GM21526 (cell line): ENCODE results near the gene GANC.
"Not testable (repeated sequence)": the region's sequence is repeated elsewhere in the genome, so short reads cannot be mapped to it uniquely, and the experiment has no call there.

Experiments
- ATAC-seq: cut with Tn5 transposase; IDR thresholded peaks from one replicate; pipeline ENCODE4 v1.9.1; 2021; ENCODE audit warnings: moderate library complexity; ENCODE audit not compliant: unreplicated experiment, low FRiP score

GANC gene, protein sequence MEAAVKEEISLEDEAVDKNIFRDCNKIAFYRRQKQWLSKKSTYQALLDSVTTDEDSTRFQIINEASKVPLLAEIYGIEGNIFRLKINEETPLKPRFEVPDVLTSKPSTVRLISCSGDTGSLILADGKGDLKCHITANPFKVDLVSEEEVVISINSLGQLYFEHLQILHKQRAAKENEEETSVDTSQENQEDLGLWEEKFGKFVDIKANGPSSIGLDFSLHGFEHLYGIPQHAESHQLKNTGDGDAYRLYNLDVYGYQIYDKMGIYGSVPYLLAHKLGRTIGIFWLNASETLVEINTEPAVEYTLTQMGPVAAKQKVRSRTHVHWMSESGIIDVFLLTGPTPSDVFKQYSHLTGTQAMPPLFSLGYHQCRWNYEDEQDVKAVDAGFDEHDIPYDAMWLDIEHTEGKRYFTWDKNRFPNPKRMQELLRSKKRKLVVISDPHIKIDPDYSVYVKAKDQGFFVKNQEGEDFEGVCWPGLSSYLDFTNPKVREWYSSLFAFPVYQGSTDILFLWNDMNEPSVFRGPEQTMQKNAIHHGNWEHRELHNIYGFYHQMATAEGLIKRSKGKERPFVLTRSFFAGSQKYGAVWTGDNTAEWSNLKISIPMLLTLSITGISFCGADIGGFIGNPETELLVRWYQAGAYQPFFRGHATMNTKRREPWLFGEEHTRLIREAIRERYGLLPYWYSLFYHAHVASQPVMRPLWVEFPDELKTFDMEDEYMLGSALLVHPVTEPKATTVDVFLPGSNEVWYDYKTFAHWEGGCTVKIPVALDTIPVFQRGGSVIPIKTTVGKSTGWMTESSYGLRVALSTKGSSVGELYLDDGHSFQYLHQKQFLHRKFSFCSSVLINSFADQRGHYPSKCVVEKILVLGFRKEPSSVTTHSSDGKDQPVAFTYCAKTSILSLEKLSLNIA (N-terminal part only)

DNA sequence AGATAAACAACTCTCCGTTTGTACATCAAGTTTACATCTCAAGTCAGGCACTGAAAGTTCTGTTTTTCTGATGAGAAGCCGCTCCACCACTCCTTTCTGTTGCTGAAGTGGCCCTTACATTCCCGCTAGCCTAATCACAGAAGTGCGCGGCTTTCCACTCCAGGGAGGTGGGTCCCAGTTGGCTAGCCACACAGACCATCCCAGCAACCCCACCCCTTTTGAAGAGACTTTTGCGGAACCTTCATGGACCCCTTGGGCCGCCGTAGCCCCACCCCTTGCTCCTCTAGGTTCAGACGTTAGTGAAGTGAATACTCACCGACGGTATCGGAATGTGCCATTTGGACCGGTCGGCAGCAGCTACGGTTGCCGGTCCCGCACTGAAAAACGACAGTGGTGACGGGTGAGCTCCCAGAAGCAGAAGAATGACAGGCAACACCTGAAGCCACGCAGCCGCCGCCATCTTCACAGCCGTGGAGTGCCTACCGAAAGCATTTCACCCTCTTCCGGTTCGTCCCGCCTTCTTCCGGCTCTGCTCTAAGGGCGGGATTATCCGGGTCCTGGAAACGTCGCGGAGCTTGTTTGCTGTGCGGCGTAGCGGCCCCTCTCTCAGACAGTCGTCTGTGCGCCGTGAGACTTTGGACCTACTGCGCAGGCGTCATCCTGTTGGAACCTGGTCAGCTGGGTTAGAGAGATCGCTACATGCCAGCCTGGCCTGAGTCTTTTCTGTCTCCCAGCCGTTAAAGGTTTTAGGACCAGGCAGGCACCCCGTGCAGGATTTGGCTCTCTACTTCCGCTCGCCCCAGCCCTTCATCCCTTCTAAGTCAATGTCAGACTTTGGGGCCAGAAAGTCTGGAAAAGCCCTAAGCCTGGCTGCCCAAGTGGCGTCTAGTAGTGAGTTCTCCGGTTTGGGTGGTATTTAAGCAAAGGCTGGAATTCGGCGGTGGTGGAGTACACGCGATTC, at the start of gene GANC, which contains the start of gene TMEM87A:
GANC (plus strand) TSS at position 263 of the 961 bp plus-strand sequence. CDS start 1,281 bp downstream, outside the sequence.
TMEM87A (minus strand) TSS at position 495 of the 961 bp plus-strand sequence; CDS start at position 460, 35 bp downstream.
- ATAC-seq: peak; percentile 83

DNA sequence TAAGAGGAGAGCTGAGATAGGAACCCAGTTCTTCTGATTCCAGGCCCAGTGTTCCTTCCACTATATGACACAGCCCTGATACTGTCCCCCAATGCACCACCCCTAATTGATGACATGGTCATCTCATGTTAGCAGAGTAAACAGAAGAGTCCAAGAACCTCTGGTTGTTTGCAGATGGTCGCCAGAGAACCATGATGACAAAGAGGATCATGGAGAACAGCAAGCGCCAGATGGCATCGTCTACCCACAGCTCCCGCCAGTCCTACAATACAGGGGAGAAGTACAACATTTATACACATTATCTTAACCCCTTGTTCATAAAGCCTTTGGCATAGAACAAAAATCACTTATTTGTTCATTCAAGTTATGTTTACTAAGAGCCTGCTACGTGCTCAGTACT, 46.4 kb upstream of the GANC start:
- no peak for ATAC-seq

DNA sequence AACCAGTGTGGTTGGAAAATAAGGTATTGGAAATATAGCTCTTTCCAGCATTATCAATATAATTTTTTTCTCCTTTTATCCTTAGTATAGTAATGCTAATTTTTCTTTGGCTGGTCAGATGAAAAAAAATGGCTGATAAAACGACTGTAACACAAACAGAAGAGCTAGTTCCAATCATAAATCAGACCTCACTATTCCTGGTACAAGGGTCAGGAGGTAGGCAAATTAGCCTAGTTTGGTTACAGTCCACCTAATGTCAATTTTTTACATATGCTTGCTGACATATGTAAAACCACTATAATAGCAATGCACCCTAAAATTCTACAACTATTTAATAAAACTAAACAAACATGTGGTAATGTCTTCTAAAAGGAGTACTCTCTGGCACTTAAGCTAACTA, 45.0 kb upstream of the GANC start:
- ATAC-seq: no peak

DNA sequence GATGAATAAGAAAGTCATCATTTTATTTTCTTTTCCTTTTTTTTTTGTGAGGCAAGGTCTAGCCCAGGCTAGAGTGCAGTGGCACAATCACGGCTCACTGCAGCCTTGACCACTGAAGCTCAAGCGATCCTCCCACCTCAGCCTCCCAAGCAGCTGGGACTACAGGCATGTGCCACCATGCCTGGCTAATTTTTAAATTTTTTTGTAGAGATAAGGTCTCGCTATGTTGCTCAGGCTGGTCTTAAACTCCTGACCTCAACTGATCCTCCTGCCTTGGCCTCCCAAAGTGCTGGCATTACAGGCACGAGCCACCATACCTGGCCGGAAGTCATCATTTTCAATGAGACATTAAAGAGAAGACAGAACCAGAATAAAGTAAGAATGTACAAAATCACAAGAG, 44.0 kb upstream of the GANC start:
- ATAC-seq: not testable (repeated sequence)

DNA sequence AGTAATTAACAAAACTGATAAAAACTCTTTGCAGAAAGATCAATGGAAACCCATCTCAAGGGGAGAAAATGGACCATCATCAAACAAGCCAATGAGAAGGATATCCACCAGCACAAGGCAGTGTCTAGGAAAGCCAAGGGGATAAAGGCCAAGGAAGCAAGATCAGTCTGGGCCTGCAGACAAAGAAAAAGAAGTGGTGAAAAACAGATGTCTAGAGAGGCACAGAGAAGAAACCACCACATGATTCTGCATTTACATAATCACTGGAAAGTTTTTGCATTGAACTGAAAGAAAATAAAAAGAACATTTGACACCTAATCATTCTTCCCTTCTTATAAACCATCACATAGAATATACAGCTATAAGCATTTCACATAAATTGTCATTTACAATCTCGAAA, 41.9 kb upstream of the GANC start:
- ATAC-seq: no peak

DNA sequence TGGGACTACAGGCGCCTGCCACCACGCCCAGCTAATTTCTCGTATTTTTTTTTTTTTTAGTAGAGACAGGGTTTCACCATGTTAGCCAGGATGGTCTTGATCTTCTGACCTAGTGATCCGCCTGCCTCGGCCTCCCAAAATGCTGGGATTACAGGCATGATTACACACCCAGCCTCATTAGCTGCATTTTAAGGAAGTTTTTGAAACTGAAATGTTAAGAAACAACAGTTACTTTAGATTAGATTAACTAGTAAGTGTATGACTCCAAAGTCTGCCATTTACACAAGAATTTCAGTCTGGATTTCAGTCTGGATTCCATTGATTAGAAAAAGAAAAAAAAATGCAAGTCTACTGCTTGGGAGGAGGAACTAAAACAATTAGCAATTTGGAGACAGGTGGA, 40.4 kb upstream of the GANC start:
- no peak for ATAC-seq

DNA sequence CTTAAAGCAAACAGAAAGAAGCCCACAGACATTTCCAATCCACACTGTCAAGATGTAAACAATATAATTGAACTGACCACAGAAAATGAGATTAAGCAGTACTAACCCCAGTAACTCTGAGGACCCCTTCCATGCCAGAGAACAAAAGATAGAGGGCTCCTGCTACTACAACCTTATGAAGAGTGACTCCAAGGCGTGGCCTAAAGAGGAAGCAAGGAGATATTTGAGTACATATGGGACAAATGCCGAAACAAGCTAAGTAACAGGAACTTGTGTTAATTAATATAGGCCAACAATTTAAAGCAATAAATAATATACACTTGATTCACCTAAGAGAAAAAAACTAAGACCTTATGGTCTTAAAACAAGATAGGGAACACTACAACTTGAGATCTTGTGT, 39.9 kb upstream of the GANC start:
- ATAC-seq: no peak

DNA sequence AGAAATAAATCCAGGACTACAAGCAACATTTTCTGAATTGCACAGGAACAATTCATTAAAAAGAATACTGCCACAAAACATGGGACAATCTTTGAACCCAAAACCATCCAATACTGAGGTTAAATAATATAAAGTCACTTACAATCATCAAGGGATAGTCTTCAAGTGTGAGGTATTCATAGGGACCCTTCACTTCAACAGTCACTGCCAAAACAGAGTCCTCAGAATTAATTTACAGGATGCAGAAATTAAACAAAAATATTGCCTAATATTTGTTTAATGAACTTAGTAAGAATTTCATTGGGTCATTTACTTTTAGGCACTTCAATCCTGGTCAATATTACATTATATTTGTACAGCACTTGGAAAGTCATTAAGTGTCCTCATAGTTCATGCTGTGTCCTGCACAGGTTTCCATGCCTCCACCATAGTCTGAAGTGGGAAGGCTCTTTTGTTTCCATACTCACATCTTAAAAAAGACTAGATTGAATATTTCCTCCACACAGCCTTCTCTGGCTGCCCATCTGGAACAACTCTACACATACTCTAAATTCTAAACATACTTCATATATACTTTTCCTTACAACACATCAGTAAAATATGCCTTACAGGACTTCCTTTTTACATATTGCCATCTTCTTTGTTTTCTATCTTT, 33.3 kb upstream of the GANC start:
- no peak for ATAC-seq

DNA sequence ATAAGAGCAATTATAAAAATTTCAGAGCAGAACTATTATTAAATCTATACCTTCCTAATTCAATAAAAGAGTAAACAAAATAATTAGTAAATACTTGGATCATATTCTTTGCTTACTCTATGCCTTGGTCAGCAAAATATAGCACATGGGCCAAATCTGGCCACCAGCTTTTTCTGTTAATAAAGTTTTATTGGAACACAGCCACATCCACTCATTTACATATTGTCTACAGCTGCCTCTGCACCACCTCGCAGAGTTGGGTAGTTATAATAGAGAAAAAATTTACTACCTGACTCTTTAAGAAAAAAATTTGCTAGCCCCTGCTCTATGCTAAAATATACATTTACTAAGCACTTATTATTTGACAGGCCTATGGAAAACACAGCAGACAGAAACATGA, 32.2 kb upstream of the GANC start:
- ATAC-seq: no peak

DNA sequence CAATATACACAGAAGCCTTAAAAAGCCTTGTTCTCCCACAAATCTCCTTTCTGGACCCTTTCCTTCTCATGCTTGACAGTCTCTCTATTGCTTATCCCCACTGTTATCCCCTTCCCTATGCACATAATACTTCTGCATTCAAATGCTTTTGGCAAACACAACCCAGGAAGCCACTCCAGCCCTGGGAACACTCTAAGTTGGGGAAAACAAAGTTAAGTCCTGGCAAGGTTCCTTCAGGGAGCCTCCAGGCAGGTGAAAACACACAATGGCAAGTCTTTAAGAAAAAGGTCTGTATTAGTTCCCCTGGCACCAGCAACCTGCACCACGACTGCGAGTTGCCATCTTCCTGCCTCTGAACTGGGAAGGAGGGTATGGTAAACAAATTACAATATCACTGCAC, 19.7 kb upstream of the GANC start:
- no peak for ATAC-seq

DNA sequence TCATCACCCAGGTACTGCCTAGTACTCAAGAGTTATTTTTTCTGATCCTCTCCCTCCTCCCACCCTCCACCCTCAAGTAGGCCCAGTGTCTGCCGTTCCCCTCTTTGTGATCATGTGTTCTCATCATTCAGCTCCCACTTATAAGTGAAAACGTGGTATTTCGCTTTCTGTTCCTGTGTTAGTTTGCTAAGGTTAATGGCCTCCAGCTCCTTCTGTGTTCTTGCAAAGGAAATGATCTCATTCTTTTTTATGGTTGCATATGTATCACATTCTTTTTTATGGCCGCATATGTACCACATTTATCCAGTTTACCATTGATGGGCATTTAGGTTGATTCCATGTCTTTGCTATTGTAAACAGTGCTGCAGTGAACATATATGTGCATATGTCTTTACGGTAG, 8.2 kb upstream of the GANC start:
- ATAC-seq: no peak

DNA sequence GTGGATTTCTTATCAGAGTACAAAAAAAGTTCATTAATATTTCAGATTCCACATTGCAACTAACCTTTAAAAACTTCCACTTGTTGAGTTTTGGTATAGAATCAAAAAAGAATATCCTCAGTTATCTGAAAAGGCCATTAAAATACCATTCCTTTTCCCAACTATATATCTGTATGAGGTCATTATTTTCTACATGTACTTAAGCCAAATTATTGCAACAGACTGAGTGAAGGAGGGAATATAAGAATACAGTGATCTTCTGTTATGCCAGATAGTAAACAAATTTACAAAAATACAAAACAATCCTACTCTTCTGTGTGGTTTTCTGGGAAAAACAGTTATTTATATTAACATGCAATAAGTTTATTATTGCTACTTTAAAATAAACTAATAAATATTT, 5.7 kb upstream of the GANC start:
- ATAC-seq: no peak

DNA sequence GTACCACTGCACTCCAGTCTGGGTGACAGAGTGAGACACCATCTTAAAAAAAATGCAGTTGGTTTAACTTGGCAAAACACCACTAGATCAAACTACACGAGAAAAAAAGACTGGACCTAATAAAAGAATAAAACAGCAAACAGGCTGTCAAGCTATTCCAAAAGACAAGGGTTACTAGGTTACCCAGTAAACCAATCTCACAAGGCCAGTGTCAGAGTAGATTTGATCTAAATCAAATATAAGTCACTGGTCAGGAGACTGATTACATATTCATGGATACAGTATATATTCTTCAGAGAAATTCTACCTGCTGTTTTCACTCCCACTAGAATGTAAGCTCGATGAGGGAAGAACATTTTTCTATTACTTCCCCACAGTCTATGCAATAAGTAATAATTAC, 2.5 kb upstream of the GANC start:
- no peak for ATAC-seq

DNA sequence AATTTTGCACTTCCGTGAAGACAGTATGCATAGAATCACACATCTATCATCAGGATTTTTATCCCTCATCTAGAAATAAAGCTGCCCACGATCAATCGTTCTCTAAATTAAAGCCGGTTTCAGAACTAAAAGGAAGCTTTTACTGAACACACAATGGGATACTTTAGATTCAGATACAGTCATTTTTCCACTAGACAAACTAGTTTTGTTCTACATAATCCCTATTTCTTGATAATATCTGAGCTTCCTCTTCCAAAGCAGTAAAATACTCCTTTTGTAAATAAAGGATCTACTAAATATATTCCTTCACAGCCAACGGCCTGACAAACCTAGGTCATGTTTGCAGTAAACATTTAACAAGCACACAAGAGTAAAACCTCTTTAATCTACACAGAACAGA, 2.0 kb upstream of the GANC start:
- ATAC-seq: no peak

DNA sequence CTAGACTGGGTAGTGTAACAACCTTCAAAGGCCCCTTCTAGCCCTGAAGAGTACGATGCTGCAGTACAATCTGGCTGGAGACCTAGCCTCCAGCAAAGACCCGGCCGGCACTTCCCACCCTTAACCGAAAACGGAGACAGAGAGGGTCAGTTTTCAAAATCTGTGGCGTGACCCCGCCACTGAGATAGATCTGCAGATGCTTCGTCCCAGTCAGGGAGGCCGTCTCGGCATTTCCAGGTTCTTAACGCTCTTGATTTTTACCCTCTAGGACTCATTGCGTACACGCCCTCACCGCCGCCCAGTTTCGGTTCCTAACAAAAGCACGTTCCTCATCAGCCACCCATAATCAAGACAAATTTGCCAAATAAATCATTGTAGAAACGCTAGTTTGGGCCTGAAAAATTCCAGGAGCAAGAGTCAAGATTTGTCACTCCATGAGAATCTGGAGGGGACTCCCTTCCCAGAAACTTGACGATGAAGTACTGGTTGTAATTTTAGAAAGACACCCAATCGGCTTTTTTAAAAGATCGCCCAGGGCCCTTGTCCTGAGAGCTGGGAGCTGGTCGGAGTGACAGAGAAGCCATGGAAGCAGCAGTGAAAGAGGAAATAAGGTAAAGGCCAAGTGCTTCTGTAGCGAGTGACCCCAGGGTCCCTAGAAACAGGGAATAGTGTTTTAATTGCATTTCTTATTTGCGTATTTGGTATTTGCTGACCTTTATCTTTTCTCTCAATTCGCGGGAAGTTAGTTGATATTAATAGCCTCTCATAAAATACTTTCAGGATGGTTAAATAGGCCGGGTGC, 1.1 kb downstream of the GANC start:
- ATAC-seq: peak; percentile 29

DNA sequence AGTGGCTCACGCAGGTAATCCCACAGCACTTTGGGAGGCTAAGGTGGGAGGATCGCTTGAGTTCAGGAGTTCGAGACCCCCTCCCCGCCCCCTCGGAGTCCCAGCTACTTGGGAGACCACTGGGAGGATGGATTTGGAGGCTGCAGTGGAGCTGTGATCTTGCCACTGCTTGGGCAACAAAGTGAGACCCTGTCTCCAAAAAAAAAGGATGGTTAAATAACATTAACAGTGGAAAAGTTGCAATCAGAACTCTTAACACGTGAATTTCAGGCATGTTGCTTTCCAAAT, 1.6 kb downstream of the GANC start:
- ATAC-seq: no peak

DNA sequence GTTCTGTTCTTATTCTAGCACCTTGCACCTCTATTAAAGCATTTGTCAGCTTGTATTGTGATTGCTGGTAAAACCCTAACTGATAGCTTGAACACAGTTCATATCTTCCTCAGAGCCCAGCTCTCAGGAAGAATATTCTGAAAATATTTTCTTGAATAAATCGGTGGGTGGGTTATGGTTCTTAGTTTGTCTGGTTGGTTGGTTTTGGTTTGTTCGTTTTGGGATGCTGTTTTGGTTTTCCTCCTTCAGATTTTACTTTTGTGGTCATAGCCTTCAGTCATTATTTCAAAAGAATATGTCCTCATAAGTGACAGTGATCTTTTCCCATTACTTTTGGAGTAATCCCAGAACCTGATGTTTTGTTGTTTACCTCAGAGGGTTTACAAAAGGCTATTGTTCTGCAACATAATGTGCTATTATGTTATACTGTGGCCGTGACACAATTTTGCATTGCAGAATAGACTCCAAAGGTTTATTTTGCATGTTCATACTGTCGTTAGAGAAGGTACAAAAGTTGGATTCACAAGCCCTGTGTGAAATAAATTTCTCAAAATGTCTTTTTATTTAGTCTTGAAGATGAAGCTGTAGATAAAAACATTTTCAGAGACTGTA, 2.9 kb downstream of the GANC start:
- ATAC-seq: no peak

DNA sequence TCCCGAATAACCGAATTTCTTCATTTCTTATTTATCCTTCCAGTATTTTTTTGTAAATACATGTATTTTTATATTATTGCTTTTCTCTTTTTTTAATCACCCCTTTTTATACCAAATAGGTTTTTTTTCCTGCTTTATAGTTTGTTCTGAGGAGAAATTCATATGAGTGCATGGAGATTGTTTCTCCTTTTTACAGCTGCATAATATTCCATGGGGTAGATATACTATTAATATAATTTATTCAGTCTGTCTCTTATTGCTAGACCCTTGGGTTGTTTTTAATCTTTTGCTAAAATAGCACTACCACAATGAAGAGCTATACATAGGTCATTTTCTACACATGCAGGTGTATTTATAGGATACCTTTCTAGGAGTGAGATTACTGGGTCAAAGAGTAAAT, 3.8 kb downstream of the GANC start:
- ATAC-seq: no peak

DNA sequence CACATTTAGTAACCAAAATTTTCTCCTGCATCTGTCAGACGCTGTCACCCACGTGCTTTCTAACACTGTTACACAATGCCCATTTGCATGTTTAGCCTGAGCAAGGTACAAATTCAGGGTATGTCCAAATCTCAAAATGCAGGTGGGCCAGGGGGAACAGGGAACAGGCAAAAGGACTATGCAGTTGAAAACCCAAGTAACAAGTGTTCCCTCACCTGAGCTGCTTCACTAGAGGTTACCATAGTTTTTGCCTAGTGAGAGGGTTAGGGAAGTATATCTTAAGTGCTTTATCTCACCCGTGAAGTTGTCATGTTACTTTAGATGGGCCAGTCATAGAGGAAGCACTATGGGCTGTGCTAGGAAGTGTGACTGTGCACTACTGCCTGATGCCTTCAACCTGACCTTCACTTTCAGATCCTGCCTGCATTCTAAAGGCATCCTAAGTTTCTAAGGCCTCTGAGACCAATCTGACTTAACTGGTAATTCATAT, 6.3 kb downstream of the GANC start:
- no peak for ATAC-seq
